Measurements from ENCODE around the gene CDH4. TPM values are rescaled to one million over a fixed set of nuclear protein-coding genes. Genes with fewer than 3 reads are reported as not detected.

CDH4 gene
- total and polyA plus RNA-seq, 2 of the 4 experiments (the other 2 are of a cell fraction), result 1.6 to 3.5 TPM

DNA sequence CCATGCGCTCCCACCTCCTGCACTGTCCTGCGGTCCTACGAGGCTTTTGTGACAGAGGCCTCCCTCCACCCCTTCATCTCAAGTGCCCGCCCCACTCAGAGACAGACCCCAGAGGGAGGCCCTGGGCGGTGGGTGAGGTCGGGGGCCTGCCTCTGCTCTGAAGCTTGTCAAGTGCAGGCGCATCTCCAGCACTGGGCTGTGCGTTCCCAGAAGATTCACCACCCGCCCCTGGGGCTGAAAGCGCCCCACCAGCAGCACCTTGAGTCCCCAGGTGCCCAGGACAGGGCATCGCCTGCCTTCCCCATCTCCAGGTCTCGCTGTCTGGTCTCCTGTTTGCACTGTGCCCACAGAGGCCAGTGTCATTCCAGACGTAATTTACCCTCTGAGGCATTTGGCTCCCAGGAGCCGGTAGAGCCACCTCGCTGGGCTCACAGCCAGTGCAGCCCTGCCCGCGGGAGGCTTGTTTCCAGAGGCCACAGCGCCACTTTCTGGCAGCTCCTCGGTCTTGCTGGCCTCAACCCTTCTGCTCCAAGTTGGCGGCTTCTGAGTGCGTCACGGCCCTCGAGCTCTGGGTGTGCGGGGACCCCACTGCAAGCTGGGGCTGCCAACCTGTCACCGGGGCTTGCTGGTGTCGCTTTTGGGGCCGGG is 622.5 kb downstream of the CDH4 start:
- ATAC-seq (ENCODE audit: low read depth) (peak; percentile 54), DNase-seq (peak; percentile 18)
- Histone ChIP-seq H2BK15ac (ENCODE audit: low read depth, low read length) (no peak overlapping the region), H3K23ac (ENCODE audit: low read depth, low read length) (no peak overlapping the region), H4K5ac (ENCODE audit: low read depth, low read length) (no peak overlapping the region), H3K18ac (ENCODE audit: low read depth, low read length) (no peak overlapping the region), H2BK5ac (ENCODE audit: low read depth, low read length, poor library complexity, severe bottlenecking) (no peak overlapping the region), H4K20me1 (ENCODE audit: insufficient read depth, low read length) (no peaks in the 10 kb centered on the region), H3K9ac (ENCODE audit: low read depth, low read length) (no peak overlapping the region), H3K9me1 (ENCODE audit: insufficient read depth, low read length) (no peaks in the 10 kb centered on the region), H3K4me2 (ENCODE audit: low read depth, low read length) (no peak overlapping the region), H3K4me1 (ENCODE audit: control insufficient read depth, insufficient read depth, low read length) (no peaks in the 10 kb centered on the region), H3K4me3 (ENCODE audit: insufficient read depth, low read depth, low read length) (no peak overlapping the region), H2BK120ac (ENCODE audit: low read depth, low read length) (no peak overlapping the region), H3K14ac (replicated peaks; ENCODE audit: low read depth, low read length) (no peak overlapping the region), H3K56ac (ENCODE audit: extremely low read depth, insufficient read depth, low read length) (no peak overlapping the region), H3K27me3 (ENCODE audit: control insufficient read depth, insufficient read depth, low read length) (no peaks in the 10 kb centered on the region; the same call in 1 of the 2 replicates), H3K27ac (ENCODE audit: insufficient read depth, low read length) (no peak overlapping the region), H4K91ac (ENCODE audit: insufficient read depth, low read depth, low read length) (no peak overlapping the region), H3K79me1 (ENCODE audit: low read depth in 1 of 2, low read length in 2 of 2) (no peaks in the 10 kb centered on the region), H3K9me3 (ENCODE audit: control insufficient read depth, insufficient read depth, low read length) (peaks cover 7% of the 10 kb centered on the region), H2AK9ac (replicated peaks; ENCODE audit: low read depth, low read length, poor library complexity) (no peak overlapping the region), H2BK20ac (ENCODE audit: low read depth, low read length) (no peak overlapping the region), H3K36me3 (ENCODE audit: control insufficient read depth, insufficient read depth, low read length) (no peaks in the 10 kb centered on the region), H3K4ac (ENCODE audit: low read depth, low read length) (no peak overlapping the region), H2AFZ (replicated peaks; ENCODE audit: low read length, poor library complexity) (no peak overlapping the region), H2AK5ac (ENCODE audit: low read depth, low read length) (no peak overlapping the region), H4K8ac (ENCODE audit: low read depth in 2 of 2, low read length in 2 of 2) (no peak overlapping the region)
- dilution Hi-C loops (cut with HindIII; ENCODE audit: low sequenced_read_pairs, unreplicated experiment), result no loop called here
- TF ChIP-seq MAZ (IDR thresholded peaks at IDR 0.05; ENCODE audit: borderline replicate concordance, low read depth, low read length), result no peak
- TF ChIP-seq NFE2L2 (IDR thresholded peaks at IDR 0.05; ENCODE audit: low read depth, low read length), result no peak
- TF ChIP-seq, protein P1, sequence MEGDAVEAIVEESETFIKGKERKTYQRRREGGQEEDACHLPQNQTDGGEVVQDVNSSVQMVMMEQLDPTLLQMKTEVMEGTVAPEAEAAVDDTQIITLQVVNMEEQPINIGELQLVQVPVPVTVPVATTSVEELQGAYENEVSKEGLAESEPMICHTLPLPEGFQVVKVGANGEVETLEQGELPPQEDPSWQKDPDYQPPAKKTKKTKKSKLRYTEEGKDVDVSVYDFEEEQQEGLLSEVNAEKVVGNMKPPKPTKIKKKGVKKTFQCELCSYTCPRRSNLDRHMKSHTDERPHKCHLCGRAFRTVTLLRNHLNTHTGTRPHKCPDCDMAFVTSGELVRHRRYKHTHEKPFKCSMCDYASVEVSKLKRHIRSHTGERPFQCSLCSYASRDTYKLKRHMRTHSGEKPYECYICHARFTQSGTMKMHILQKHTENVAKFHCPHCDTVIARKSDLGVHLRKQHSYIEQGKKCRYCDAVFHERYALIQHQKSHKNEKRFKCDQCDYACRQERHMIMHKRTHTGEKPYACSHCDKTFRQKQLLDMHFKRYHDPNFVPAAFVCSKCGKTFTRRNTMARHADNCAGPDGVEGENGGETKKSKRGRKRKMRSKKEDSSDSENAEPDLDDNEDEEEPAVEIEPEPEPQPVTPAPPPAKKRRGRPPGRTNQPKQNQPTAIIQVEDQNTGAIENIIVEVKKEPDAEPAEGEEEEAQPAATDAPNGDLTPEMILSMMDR (conservative IDR thresholded peaks at IDR 0.05; ENCODE audit: low read depth, low read length), result peak; percentile 43
- peak; percentile 31; the same call in 1 of the 2 replicates for TF ChIP-seq SMC3 (IDR thresholded peaks at IDR 0.05; ENCODE audit: low read depth, low read length)
- no peak for TF ChIP-seq POLR2A (IDR thresholded peaks at IDR 0.05; ENCODE audit: low read depth, low read length)
- no peak for TF ChIP-seq MAFK (IDR thresholded peaks at IDR 0.05; ENCODE audit: low read depth, low read length)
- TF ChIP-seq, protein P2, sequence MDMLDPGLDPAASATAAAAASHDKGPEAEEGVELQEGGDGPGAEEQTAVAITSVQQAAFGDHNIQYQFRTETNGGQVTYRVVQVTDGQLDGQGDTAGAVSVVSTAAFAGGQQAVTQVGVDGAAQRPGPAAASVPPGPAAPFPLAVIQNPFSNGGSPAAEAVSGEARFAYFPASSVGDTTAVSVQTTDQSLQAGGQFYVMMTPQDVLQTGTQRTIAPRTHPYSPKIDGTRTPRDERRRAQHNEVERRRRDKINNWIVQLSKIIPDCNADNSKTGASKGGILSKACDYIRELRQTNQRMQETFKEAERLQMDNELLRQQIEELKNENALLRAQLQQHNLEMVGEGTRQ (IDR thresholded peaks at IDR 0.05; ENCODE audit: low read depth, low read length), result no peak
- peak; percentile 58 for TF ChIP-seq RAD21 (IDR thresholded peaks at IDR 0.05; ENCODE audit: low read length)
- intact Hi-C loops (cut with micrococcal nuclease), result loop anchor here (2.0 kb wide), 1 partner anchor 612 kb away; no protein-coding TSS in a partner anchor
- BruUV-seq (replicated peaks), result no TSS peak
- 70% methylated on average over 15 of the region's 27 CpGs; no CpG with 5 or more reads in 1 of the 2 experiments for WGBS, 2 experiments (ENCODE audit: extremely low coverage in 2 of 2, insufficient read length in 1 of 2)
- CTCF ChIA-PET, result interaction anchor here (1.2 kb wide), 1 partner anchor 9 kb away, joined by 3 read pairs; no protein-coding TSS in a partner anchor
- in situ Hi-C loops (cut with MboI; ENCODE audit: low sequenced_read_pairs), result loop anchor here (25.0 kb wide), 2 partner anchors 612 to 1812 kb away; partner anchors contain the start of gene CDH4
- POLR2A ChIA-PET (ENCODE audit: unreplicated experiment), result no interaction called here

Data from IMR-90 (cell line).